ENCODE data around the gene CELF1.

The CELF1 gene

GRCh38 chr11:47483457-47483856 is 69.5 kb downstream of the CELF1 start:
- no peak for DNase-seq (ENCODE audit: low spot score)

DNA sequence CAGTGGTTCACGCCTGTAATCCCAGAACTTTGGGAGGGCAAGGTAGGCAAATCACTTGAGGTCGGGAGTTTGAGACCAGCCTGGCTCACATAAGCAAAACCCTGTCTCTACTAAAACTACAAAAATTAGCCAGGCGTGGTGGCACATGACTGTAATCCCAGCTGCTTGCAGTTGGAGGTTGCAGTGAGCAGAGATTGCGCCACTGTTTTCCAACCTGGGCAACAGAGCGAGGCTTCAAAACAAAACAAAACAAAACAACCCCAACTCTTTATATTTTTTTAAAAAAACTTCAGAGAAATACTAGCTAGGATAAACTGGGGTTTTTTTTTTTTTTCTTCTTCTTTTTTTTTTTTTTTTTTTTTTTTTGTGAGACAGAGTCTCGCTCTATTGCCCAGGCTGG is 72.2 kb downstream of the CELF1 start:
- no peak for DNase-seq (ENCODE audit: low spot score)

DNA sequence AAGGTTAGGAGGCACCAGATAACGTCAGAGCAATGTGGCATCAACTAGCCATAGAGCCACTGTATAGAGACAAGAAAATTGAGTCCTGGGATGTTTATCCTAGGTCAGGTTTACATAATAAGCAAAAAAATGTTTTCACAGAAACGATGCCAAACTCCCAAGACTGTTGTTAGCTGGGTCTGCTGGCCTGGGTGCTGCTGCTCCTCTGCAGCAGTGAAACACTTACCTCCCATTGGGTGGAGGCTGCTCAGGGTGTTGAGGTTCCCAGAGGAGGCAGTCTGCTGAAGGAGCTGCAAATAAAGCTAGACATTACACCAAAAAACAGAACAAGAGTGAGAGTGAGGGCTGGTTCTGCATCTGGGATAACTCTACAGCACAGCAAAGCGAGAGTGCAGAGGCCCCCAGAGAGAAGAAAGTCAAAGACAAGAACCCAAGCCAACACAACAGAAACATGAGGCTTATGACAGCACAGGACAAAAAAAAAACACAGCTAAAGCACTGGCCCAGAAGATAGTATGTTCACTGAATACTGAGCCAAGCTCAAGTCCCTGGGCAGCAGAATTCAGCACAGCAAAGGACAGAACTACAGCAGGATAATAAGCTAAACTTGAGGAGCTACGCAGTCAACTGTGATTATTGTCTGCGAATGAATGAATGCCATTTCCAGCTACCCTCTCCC is 74.1 kb downstream of the CELF1 start:
- no peak for DNase-seq (ENCODE audit: low spot score)

- DNase-seq (ENCODE audit: low spot score): no peak
Measured at GRCh38 chr11:47477753-47478152, 75.2 kb downstream of the CELF1 start.

- DNase-seq (ENCODE audit: low spot score): peak; percentile 61
Measured at GRCh38 chr11:47477323-47477722, 75.6 kb downstream of the CELF1 start.

DNA sequence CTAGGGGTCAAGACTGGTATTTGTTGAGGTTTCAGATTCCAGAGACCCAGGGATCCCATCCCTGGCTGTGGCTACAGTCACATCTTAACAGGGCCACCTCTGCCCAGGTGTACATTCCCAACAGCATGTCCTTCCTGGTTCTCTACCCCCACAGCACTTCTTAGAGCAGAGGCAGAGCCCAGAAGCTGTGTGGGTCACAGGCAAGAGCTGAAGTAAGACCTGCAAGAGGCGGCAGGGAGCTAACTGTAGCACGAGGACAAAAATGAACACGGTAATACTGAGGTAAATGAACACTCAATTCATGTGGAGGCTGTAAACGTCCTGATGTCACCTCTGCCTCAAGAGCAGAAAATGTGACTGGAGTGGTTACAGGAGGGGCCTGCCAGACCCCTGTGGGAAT is 82.3 kb downstream of the CELF1 start:
- no peak for DNase-seq (ENCODE audit: low spot score)

DNA sequence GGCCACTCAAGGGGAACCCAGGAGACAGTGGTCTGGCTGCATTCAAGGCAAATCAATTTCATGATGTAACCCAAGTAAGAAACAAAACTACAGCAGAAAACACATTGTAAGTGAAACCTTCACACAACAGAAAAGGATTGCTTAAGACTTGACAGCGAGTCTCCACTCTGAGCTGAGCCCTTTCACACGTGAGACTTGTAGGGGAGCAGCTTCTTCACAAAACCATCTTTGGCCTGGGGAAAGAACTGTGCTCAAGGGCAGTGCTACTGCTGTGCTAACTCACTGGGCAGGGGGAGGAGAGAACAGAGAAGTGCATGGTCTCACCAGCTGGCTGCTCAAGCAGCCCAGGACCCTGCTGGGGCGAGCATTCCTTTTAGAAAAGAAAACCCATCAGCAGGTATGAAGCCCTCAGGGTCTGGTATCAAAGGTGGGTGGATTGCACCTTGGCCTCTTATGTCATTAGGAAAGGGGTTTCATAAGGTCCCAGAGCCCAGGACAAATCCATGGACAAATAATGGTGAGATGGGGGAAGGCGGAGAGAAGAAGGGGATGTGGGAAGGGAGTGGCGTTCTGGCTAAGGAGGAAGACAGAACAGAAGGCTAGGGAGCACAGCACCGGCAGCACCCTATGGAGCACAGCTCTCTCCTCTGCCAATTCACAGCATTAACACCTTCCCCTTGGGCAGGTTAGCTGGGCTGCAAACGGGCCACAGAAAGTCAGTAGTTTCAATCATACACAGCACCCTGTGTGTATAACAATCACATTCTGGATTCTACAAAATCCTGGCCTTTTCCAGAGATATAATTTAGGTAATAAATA is 83.4 kb downstream of the CELF1 start:
- DNase-seq (ENCODE audit: low spot score): no peak

DNA sequence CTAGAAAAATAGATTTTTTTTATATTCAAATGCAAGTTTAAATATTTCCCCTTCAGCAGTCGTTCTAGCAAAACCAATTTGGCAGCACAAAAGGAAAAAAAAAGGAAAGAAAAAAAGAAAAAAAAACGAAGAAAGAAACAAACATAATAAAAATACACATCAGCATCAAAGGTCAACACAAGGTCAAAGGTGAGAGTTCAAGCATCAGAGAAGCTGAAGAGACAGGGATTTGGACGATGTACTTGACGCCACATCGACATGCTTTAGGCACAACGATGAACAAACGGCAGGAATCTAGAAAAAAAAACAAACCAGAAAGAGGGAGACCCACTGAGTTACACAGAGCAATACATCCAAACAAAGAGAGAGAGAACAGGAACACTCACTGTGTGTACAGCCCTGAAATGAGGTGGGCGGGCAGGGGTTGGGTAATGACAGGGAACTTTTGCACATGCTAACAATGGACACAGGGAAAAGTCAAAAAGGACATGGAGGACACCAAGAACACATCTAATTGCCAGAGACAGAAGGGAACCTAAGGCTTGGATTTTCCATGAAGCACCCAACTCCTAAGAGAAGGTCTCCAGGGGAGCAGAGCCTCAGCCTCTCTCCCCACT is 84.2 kb downstream of the CELF1 start:
- DNase-seq (ENCODE audit: low spot score): no peak

DNA sequence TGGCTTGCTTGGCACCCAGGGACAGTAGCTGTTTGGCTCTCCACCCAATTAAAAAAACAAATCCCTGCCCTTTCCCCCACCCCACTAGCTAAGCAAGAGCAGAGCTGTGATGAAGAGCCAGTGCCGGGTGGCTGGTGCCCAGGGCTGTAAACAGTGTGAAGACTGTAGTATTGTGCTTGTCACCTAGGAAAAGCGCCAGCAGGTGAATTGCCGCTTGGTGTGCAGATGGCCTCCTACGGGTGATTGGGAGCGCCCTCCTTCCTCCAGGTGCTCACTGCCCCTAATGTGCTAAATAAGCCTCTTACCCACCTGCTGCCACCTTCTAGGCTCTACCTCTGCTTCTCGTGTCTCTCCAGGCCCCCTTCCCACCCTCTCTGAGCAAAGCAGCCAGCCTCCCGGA is 85.6 kb downstream of the CELF1 start:
- no peak for DNase-seq (ENCODE audit: low spot score)

DNA sequence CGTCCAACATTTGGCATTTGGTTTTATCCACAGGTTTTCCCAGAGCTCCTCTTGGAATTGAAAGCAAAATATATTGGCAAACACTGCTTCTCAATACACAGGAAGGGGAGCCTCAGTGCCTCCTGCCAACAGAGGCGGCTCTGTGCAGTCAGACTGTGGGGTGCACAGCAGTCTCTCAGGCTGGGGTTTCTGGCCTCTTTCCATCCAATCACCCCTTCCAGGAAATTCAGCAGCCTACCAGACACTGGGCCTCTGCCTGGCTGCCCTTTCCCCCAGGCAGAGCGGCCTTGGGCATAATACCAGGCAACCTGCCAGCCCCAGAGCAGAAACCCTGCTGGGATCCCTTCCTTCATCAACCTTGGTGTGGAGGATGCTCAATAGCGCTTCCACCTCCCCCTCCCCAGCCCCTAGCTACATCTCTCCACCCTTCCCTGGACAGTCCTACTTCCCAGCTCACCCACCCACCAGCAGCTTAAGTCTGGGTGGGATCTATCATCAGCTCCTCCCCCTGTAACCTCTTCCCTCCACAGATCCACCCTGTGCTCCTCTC is 86.2 kb downstream of the CELF1 start:
- no peak for DNase-seq (ENCODE audit: low spot score)

- DNase-seq (ENCODE audit: low spot score): no peak
Measured at GRCh38 chr11:47466201-47466600, 86.7 kb downstream of the CELF1 start.

DNA sequence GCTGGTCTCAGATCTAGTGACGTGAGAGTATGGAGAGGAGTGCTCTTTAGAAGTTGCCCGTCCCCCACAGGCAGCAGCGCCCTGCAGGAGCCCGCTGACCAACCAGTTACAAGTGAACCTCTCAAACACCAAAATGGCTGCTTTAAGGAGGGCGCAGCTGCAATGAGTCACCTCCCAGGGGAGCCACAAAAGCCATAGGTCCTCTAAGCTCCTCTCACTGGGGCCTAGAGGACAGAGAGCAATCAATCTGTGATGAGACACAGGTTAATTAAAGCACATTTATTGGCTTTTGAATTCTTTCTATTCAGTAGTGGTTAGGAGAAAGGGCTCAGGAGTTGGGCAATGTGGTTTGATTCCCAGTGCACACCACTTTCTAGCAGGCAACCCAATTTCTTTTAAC is 88.4 kb downstream of the CELF1 start:
- DNase-seq (ENCODE audit: low spot score): no peak

GRCh38 chr11:47461876-47462275 is 91.1 kb downstream of the CELF1 start:
- DNase-seq (ENCODE audit: low spot score): no peak

- peak; percentile 42 for DNase-seq (ENCODE audit: low spot score)
Measured at GRCh38 chr11:47460571-47461235, 92.2 kb downstream of the CELF1 start.

- DNase-seq (ENCODE audit: low spot score): peak; percentile 81
Measured at GRCh38 chr11:47454258-47454671, 98.7 kb downstream of the CELF1 start.

GRCh38 chr11:47453365-47453764 is 99.6 kb downstream of the CELF1 start:
- DNase-seq (ENCODE audit: low spot score): no peak

GRCh38 chr11:47451990-47452389 is 100.9 kb downstream of the CELF1 start:
- no peak for DNase-seq (ENCODE audit: low spot score)

DNA sequence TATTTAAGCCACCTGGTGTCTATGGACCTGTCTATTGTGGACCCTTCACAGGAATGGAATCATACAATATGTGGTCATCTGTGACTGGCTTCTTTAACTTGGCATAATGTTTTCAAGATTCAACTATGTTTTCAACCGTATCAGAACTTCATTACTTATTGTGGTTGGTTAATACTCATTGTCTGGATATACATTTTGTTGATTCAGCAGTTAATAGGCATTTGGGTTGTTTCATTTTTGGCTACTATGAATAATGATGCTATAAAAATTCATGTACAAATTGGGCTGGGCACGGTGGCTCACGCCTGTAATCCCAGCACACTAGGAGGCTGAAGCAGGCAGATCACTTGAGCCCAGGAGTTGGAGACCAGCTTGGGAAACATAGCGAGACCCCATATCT is 101.5 kb downstream of the CELF1 start:
- DNase-seq (ENCODE audit: low spot score): no peak

- no peak for DNase-seq (ENCODE audit: low spot score)
Measured at GRCh38 chr11:47449541-47449940, 103.4 kb downstream of the CELF1 start.

- no peak for DNase-seq (ENCODE audit: low spot score)
Measured at GRCh38 chr11:47448566-47449427, 104.1 kb downstream of the CELF1 start, which contains the start of gene RAPSN. Gene RAPSN, minus strand, starts transcription at chr11:47449136. Its CDS starts 172 bp downstream, at chr11:47448964.

DNA sequence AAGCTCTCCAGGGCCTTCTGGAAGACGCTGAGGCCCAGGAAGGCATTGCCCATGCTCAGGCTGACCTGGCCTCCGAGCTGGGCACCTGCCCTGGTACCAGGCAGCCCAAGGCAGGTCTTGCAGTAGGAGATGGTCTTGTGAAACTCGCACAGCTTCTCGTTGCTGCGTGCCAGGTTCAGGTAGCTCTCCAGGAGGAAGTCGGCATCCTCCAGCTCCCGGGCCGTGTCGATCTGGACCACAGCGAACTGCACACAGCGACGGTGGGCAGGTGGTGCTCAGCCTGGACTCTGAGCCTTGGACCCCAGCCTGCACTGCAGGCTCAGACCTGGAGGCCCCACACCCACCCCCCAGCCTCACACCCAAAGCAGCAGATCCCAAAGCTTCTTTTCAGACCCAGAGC is 105.0 kb downstream of the CELF1 start:
- DNase-seq (ENCODE audit: low spot score): no peak
